Fibroblast of lung (primary cell): Measurements from ENCODE around the gene TPST2.

Experiments used
- CTCF ChIP-seq, 2 donors: IDR thresholded peaks in 1 of 2; conservative IDR thresholded peaks in 1 of 2; 1 replicate in 1 of 2; 2 replicates in 1 of 2; pipeline ENCODE4 v1.5.1; 2011 to 2012; ENCODE audit warnings: low read length in 2 of 2, control low read depth in 1 of 2, inconsistent platforms in 1 of 2, low read depth in 1 of 2, mild to moderate bottlenecking in 1 of 2
- EZH2 ChIP-seq: IDR thresholded peaks from 2 replicates; pipeline ENCODE4 v1.5.1; 2012; ENCODE audit warnings: low read length, control low read depth, mild to moderate bottlenecking; ENCODE audit errors: missing control alignments

- TF ChIP-seq CTCF (conservative IDR thresholded peaks at IDR 0.05 in 1 of 2, IDR thresholded peaks at IDR 0.05 in 1 of 2; ENCODE audit: low read depth in 1 of 2, low read length in 2 of 2): no peak
- no peak for TF ChIP-seq EZH2
Observed at GRCh38 chr22:26634189-26634588, 44.3 kb upstream of the TPST2 start.
